ENCODE data around the gene TACC2. TPM values are rescaled to one million over a fixed set of nuclear protein-coding genes. Genes with fewer than 3 reads are reported as not detected.

TACC2 gene
- total RNA-seq, 1 experiment from 2014 or later = 89.0 TPM

DNA sequence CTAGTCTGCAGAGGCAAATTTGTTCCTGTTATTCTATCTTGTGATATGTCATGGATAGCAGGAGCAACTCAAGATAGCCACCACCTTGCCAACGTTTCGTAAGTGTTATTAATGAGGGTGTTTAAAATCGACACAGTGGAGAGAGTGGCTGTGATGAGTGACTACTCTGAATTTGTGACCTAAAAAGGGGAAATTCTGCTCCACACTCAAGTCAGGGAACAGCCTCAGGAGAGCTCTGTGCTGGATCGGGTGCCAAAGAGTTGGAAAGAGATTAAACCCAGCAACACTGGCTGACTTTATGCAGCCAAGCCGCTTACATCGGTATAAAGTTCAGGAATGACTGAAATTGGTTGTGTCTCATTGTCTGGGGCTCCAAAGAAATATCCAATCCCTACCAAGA lies 9.5 kb downstream of the TACC2 start:
- H3K36me3 Mint-ChIP-seq (ENCODE audit: insufficient read depth, unreplicated experiment) = peaks cover 5% of the 10 kb centered on the region
- H3K27ac Mint-ChIP-seq (ENCODE audit: low read depth, unreplicated experiment) = no peak overlapping the region
- POLR2A ChIA-PET = interaction anchor here (1.6 kb wide), 1 partner anchor 21 kb away, joined by 4 read pairs; no protein-coding TSS in a partner anchor
- H3K4me1 Mint-ChIP-seq (ENCODE audit: insufficient read depth, unreplicated experiment) = peaks cover 24% of the 10 kb centered on the region
- CTCF ChIA-PET = interaction anchor here (0.8 to 1.2 kb wide), 2 partner anchors 23 to 53 kb away, joined by 4 to 8 read pairs; partner anchors contain the start of gene NSMCE4A
- TF ChIP-seq, protein P1, sequence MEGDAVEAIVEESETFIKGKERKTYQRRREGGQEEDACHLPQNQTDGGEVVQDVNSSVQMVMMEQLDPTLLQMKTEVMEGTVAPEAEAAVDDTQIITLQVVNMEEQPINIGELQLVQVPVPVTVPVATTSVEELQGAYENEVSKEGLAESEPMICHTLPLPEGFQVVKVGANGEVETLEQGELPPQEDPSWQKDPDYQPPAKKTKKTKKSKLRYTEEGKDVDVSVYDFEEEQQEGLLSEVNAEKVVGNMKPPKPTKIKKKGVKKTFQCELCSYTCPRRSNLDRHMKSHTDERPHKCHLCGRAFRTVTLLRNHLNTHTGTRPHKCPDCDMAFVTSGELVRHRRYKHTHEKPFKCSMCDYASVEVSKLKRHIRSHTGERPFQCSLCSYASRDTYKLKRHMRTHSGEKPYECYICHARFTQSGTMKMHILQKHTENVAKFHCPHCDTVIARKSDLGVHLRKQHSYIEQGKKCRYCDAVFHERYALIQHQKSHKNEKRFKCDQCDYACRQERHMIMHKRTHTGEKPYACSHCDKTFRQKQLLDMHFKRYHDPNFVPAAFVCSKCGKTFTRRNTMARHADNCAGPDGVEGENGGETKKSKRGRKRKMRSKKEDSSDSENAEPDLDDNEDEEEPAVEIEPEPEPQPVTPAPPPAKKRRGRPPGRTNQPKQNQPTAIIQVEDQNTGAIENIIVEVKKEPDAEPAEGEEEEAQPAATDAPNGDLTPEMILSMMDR (IDR thresholded peaks at IDR 0.05; ENCODE audit: unreplicated experiment) = no peak
- intact Hi-C loops (cut with micrococcal nuclease) = no loop called here
- BruUV-seq (replicated peaks) = no TSS peak
- no peaks in the 10 kb centered on the region for H3K27me3 Mint-ChIP-seq (ENCODE audit: insufficient read depth, unreplicated experiment)
- DNase-seq (ENCODE audit: unreplicated experiment) = no peak
- no peak overlapping the region for H3K4me3 Mint-ChIP-seq (ENCODE audit: unreplicated experiment)
- H3K9me3 Mint-ChIP-seq (ENCODE audit: unreplicated experiment) = peaks cover 38% of the 10 kb centered on the region

DNA sequence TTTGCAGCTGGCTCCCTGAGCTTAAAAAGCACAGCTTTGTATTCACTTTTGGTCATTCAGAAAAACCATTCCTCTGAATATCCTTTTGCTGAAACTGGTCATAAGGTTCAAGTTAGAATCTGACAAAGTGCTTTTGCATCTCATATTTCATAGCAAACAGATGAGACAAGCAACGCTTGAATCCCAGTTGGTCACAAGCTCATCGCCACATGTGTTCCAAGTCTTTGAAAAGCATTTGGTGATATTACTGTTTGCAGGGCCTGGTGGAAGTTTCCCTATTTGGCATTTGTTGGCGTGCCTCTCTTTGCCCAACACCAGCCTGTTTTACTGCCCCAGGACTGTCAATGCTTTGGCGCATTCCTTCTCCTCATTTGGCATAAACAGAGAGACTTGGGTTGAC lies 10.3 kb downstream of the TACC2 start:
- TF ChIP-seq, protein P1 (IDR thresholded peaks at IDR 0.05; ENCODE audit: unreplicated experiment) = no peak
- Mint-ChIP-seq H3K4me3 (ENCODE audit: unreplicated experiment) (no peak overlapping the region), H3K4me1 (ENCODE audit: insufficient read depth, unreplicated experiment) (peaks cover 22% of the 10 kb centered on the region), H3K27ac (ENCODE audit: low read depth, unreplicated experiment) (no peak overlapping the region), H3K36me3 (ENCODE audit: insufficient read depth, unreplicated experiment) (peaks cover 5% of the 10 kb centered on the region), H3K27me3 (ENCODE audit: insufficient read depth, unreplicated experiment) (no peaks in the 10 kb centered on the region), H3K9me3 (ENCODE audit: unreplicated experiment) (peaks cover 38% of the 10 kb centered on the region)
- intact Hi-C loops (cut with micrococcal nuclease) = no loop called here
- BruUV-seq (replicated peaks) = no TSS peak
- POLR2A ChIA-PET = no interaction called here
- CTCF ChIA-PET = interaction anchor here (1.2 kb wide), 1 partner anchor 24 kb away, joined by 8 read pairs; the partner anchor contains the start of gene NSMCE4A
- DNase-seq (ENCODE audit: unreplicated experiment) = no peak

DNA sequence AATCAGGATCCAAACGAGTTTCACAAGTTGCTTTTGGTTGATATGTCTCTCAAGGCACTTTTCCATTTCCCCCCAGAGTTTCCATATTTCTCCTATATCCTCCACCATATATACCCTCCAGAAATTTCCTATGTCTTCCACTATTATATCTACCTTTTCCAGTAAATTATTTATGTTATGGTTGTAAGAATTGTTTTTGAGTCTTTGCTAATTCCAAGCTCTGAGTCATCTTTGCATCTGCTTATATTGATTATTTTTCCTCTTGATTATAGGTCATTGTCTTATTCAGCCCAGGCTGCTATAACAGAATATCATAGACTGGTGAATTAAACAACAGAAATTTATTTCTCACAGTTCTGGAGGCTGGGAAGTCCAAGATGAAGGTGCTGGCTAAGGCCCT lies 12.7 kb downstream of the TACC2 start:
- peaks cover 3% of the 10 kb centered on the region for H3K4me1 Mint-ChIP-seq (ENCODE audit: insufficient read depth, unreplicated experiment)
- H3K9me3 Mint-ChIP-seq (ENCODE audit: unreplicated experiment) = peaks cover 38% of the 10 kb centered on the region
- peaks cover 5% of the 10 kb centered on the region for H3K36me3 Mint-ChIP-seq (ENCODE audit: insufficient read depth, unreplicated experiment)
- CTCF ChIA-PET = interaction anchor here (1.0 kb wide), 1 partner anchor 53 kb away, joined by 4 read pairs; no protein-coding TSS in a partner anchor
- no peak for DNase-seq (ENCODE audit: unreplicated experiment)
- TF ChIP-seq, protein P1 (IDR thresholded peaks at IDR 0.05; ENCODE audit: unreplicated experiment) = no peak
- intact Hi-C loops (cut with micrococcal nuclease) = no loop called here
- H3K27ac Mint-ChIP-seq (ENCODE audit: low read depth, unreplicated experiment) = no peak overlapping the region
- no peak overlapping the region for H3K4me3 Mint-ChIP-seq (ENCODE audit: unreplicated experiment)
- POLR2A ChIA-PET = no interaction called here
- no TSS peak for BruUV-seq (replicated peaks)
- no peaks in the 10 kb centered on the region for H3K27me3 Mint-ChIP-seq (ENCODE audit: insufficient read depth, unreplicated experiment)

DNA sequence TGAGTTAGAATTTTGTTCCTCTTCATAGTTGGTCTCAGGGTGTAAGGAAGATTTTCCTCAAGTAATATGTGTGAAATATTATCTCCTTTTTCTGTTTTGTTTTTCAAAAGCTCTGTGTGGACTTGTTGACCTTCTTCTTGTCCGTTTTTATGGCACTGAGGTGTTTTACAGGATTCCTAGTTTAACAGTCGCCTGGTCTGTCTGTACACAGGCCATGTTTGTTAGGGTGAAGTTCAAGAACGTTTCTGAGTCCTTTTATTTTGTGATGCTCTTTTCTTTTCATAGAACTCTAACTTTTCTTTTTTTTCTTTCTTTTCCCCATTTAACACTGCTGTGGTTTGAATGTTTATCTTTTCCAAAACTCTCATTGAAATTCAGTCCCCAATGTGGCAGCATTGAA lies 18.5 kb downstream of the TACC2 start:
- CTCF ChIA-PET = no interaction called here
- H3K4me3 Mint-ChIP-seq (ENCODE audit: unreplicated experiment) = no peak overlapping the region
- H3K27me3 Mint-ChIP-seq (ENCODE audit: insufficient read depth, unreplicated experiment) = no peaks in the 10 kb centered on the region
- H3K36me3 Mint-ChIP-seq (ENCODE audit: insufficient read depth, unreplicated experiment) = no peaks in the 10 kb centered on the region
- POLR2A ChIA-PET = interaction anchor here (0.6 kb wide), 1 partner anchor 133 kb away, joined by 4 read pairs; no protein-coding TSS in a partner anchor
- H3K27ac Mint-ChIP-seq (ENCODE audit: low read depth, unreplicated experiment) = no peak overlapping the region
- H3K9me3 Mint-ChIP-seq (ENCODE audit: unreplicated experiment) = peaks cover 11% of the 10 kb centered on the region
- DNase-seq (ENCODE audit: unreplicated experiment) = no peak
- BruUV-seq (replicated peaks) = no TSS peak
- TF ChIP-seq, protein P1 (IDR thresholded peaks at IDR 0.05; ENCODE audit: unreplicated experiment) = no peak
- no peaks in the 10 kb centered on the region for H3K4me1 Mint-ChIP-seq (ENCODE audit: insufficient read depth, unreplicated experiment)
- intact Hi-C loops (cut with micrococcal nuclease) = no loop called here

Measured in MCF 10A (cell line).